Measurements from ENCODE around the gene SCN8A.

GRCh38 chr12:51771008-51771407 lies 180.0 kb downstream of the SCN8A start:
- TF ChIP-seq POLR2A (IDR thresholded peaks at IDR 0.05) (no peak), CTCF (IDR thresholded peaks at IDR 0.05) (no peak), POLR2AphosphoS5 (IDR thresholded peaks at IDR 0.05) (no peak)

Data from breast epithelium (tissue), 3 donors.